CD4-positive, alpha-beta T cell treated with Interleukin-4 for 4 hours (primary cell): ENCODE data around the gene C6orf15.
"Not testable (repeated sequence)": the region's sequence is repeated elsewhere in the genome, so short reads cannot be mapped to it uniquely, and the experiment has no call there.

Experiments
- DNase-seq: peaks from one replicate; pipeline ENCODE4 v3.0.0-alpha.2; 2020

C6orf15 gene

GRCh38 chr6:31098449-31098938, 13.9 kb downstream of the C6orf15 start:
- DNase-seq = no peak

GRCh38 chr6:31096656-31097055, 15.7 kb downstream of the C6orf15 start:
- DNase-seq = no peak

GRCh38 chr6:31096215-31096614, 16.2 kb downstream of the C6orf15 start:
- no peak for DNase-seq

GRCh38 chr6:31094389-31094881, 17.9 kb downstream of the C6orf15 start:
- peak; percentile 59 for DNase-seq

- no peak for DNase-seq
These were observed 19.4 kb downstream of the C6orf15 start for GRCh38 chr6:31092769-31093505.

GRCh38 chr6:31092238-31092637, 20.1 kb downstream of the C6orf15 start:
- no peak for DNase-seq

GRCh38 chr6:31091680-31092079, 20.7 kb downstream of the C6orf15 start:
- no peak for DNase-seq

GRCh38 chr6:31090973-31091364, 21.4 kb downstream of the C6orf15 start:
- DNase-seq = no peak

GRCh38 chr6:31090275-31090972, 22.0 kb downstream of the C6orf15 start:
- DNase-seq = no peak

- DNase-seq = peak; percentile 76
These were observed 24.8 kb downstream of the C6orf15 start for GRCh38 chr6:31087494-31088089.

GRCh38 chr6:31086788-31087440, 25.5 kb downstream of the C6orf15 start:
- no peak for DNase-seq

- DNase-seq = peak; percentile 37
These were observed 28.5 kb downstream of the C6orf15 start for GRCh38 chr6:31083742-31084354.

GRCh38 chr6:31081872-31082271, 30.5 kb downstream of the C6orf15 start:
- DNase-seq = no peak

GRCh38 chr6:31079656-31080261, 32.6 kb downstream of the C6orf15 start:
- peak; percentile 67 for DNase-seq

GRCh38 chr6:31076611-31077010, 35.8 kb downstream of the C6orf15 start:
- no peak for DNase-seq

- no peak for DNase-seq
These were observed 36.8 kb downstream of the C6orf15 start for GRCh38 chr6:31075528-31075927.

- no peak for DNase-seq
These were observed 38.0 kb downstream of the C6orf15 start for GRCh38 chr6:31074401-31074800.

- no peak for DNase-seq
These were observed 41.6 kb downstream of the C6orf15 start for GRCh38 chr6:31070711-31071197.

GRCh38 chr6:31068669-31069340, 43.6 kb downstream of the C6orf15 start:
- peak; percentile 57 for DNase-seq

- DNase-seq = not testable (repeated sequence)
These were observed 44.3 kb downstream of the C6orf15 start for GRCh38 chr6:31067891-31068668.

GRCh38 chr6:31067028-31067427, 45.3 kb downstream of the C6orf15 start:
- not testable (repeated sequence) for DNase-seq
